Stimulated activated CD8-positive, alpha-beta memory T cell treated with anti-CD3 and anti-CD28 coated beads, Interleukin-4, amount 100 ng/mL, for 4 hours (primary cell): ENCODE results near the gene MEF2B.

Experiments used
- DNase-seq, 2 donors: peaks; one replicate each; pipeline ENCODE4 v3.0.0-alpha.2; 2020; ENCODE audit warnings: low read depth in 2 of 2, low spot score in 1 of 2

MEF2B gene

GRCh38 chr19:19170053-19170872, at the start of gene MEF2B:
Gene MEF2B (minus strand): TSS chr19:19170263. CDS start chr19:19150735, 19,528 bp downstream.
- peak; percentile 43 to 47 for DNase-seq

GRCh38 chr19:19218911-19219310, 48.8 kb upstream of the MEF2B start:
- no peak for DNase-seq

- DNase-seq, result no peak
These were observed 47.0 kb upstream of the MEF2B start for GRCh38 chr19:19217099-19217498.

- no peak for DNase-seq
These were observed 45.7 kb upstream of the MEF2B start for GRCh38 chr19:19215792-19216191.

- no peak for DNase-seq
These were observed 44.8 kb upstream of the MEF2B start for GRCh38 chr19:19214892-19215291.

- no peak for DNase-seq
These were observed 44.1 kb upstream of the MEF2B start for GRCh38 chr19:19214159-19214490.

GRCh38 chr19:19213426-19214158, 43.5 kb upstream of the MEF2B start:
- DNase-seq, result no peak

- no peak for DNase-seq
These were observed 42.9 kb upstream of the MEF2B start for GRCh38 chr19:19212916-19213315.

- no peak for DNase-seq
These were observed 41.7 kb upstream of the MEF2B start, which contains the start of gene NCAN for GRCh38 chr19:19211499-19212420. Gene NCAN (plus strand): TSS chr19:19211958. CDS start chr19:19216954, 4,996 bp downstream.

GRCh38 chr19:19209372-19209771, 39.3 kb upstream of the MEF2B start:
- no peak for DNase-seq

GRCh38 chr19:19207637-19208572, 37.8 kb upstream of the MEF2B start:
- no peak for DNase-seq

- no peak for DNase-seq
These were observed 36.9 kb upstream of the MEF2B start for GRCh38 chr19:19206938-19207337.

- no peak for DNase-seq
These were observed 35.6 kb upstream of the MEF2B start for GRCh38 chr19:19205416-19206410.

- DNase-seq, result no peak
These were observed 34.1 kb upstream of the MEF2B start for GRCh38 chr19:19204181-19204580.

GRCh38 chr19:19203012-19203856, 33.2 kb upstream of the MEF2B start, which contains the start of gene NR2C2AP:
Gene NR2C2AP (minus strand): TSS chr19:19203414. CDS start chr19:19203060, 354 bp downstream.
- DNase-seq, result peak; percentile 83 to 89

- DNase-seq, result no peak
These were observed 32.6 kb upstream of the MEF2B start for GRCh38 chr19:19202707-19203011.

- DNase-seq, result no peak
These were observed 31.9 kb upstream of the MEF2B start for GRCh38 chr19:19201697-19202630.
